Adrenal gland (tissue), 12 donors: ENCODE data around the gene RALY. TPM values are rescaled to one million over a fixed set of nuclear protein-coding genes. Genes with fewer than 3 reads are reported as not detected.

Experiments used
- DNase-seq, 7 donors: peaks; one replicate each; pipeline ENCODE4 v3.0.0-alpha.2; 2019 to 2020
- H3K27ac ChIP-seq, 5 donors: fragments of 200-600 bp; sonication (generic) in 4 of 5; 1 replicate in 3 of 5; 2 replicates in 2 of 5; pipeline versions ENCODE4 v1.5.1 to v1.8.0; 2016 to 2020; ENCODE audit warnings: mild to moderate bottlenecking in 1 of 5
- H3K27me3 ChIP-seq: fragments of 200-600 bp; 2 replicates; pipeline ENCODE4 v1.8.0; 2021
- H3K36me3 ChIP-seq, 2 donors: fragments of 200-600 bp; replicated peaks in 1 of 2; 1 replicate in 1 of 2; 2 replicates in 1 of 2; pipeline versions ENCODE4 v1.5.1 to v1.8.0; 2018 to 2022
- H3K4me1 ChIP-seq, 2 donors: fragments of 200-600 bp; replicated peaks in 1 of 2; 1 replicate in 1 of 2; 2 replicates in 1 of 2; pipeline versions ENCODE4 v1.5.1 to v1.8.0; 2018 to 2021
- H3K4me3 ChIP-seq, 4 donors: fragments of 200-600 bp; sonication (generic) in 3 of 4; one replicate each; pipeline ENCODE4 v1.5.1; 2016 to 2018
- H3K9me3 ChIP-seq, 3 donors: fragments of 200-600 bp; sonication (generic) in 1 of 3; replicated peaks in 1 of 3; 1 replicate in 2 of 3; 2 replicates in 1 of 3; pipeline versions ENCODE4 v1.5.1 to v1.8.0; 2016 to 2021
- POLR2A ChIP-seq, 2 donors: fragments of 450-650 bp; IDR thresholded peaks; one replicate each; pipeline ENCODE4 v1.6.1; 2017; ENCODE audit warnings: antibody characterized with exemption in 2 of 2, mild to moderate bottlenecking in 2 of 2, moderate library complexity in 1 of 2
- WGBS, 4 donors: extraction: QIAGEN DNeasy Blood & Tissue Kit in 2 of 4; methylation state at CpG; one replicate each; pipeline versions ENCODE4 v1.1.5 to v1.1.7; 2013 to 2017; 5-methylcytosine and 5-hydroxymethylcytosine counted together
- intact Hi-C, 2 donors: fragments of 100-400 bp; cut with DNase I; formaldehyde crosslinking; loops; one replicate each; pipeline versions ENCODE4 v1.14.1 to v1.15.0; 2022 to 2023
- polyA plus RNA-seq, 3 donors: library from polyadenylated mRNA; stranded (reverse); fragments of 200-250 nt in 2 of 3; fragments of 350-450 nt in 1 of 3; fragmentation: Illumina TruSeq in 1 of 3; extraction: RNeasy Lipid Tissue Mini Kit (QIAGEN cat#74804) in 1 of 3; gene quantifications; one replicate each; pipeline ENCODE4 v1.2.3, GENCODE V29; 2013 to 2014
- total RNA-seq, 9 donors: library from RNA; depleted of rRNA in 4 of 9; stranded (reverse); fragments of >200 nt in 4 of 9; fragments of 120-200 nt in 1 of 9; fragmentation: NEBNext Ultra II Directional in 1 of 9; extraction: Animal tissue kit (Norgen Biotek cat#: 25700) in 1 of 9; gene quantifications; one replicate each; pipeline versions ENCODE4 v1.1.0 to v1.2.4, GENCODE V29; 2013 to 2023
- TF ChIP-seq, protein P1 (sequence below), 6 experiments: fragments of 450-650 bp in 4 of 6; fragments of 200-600 bp in 2 of 6; sonication (generic) in 1 of 6; IDR thresholded peaks; 1 replicate in 5 of 6; 2 replicates in 1 of 6; pipeline versions ENCODE4 v1.5.1 to v1.8.0; 2016 to 2021; ENCODE audit warnings: antibody characterized with exemption in 6 of 6, mild to moderate bottlenecking in 2 of 6, moderate library complexity in 1 of 6
- donor health status: healthy with polysubstance abuse.
- donor health status: Bipolar disorder and iron deficiency.
- donor health status: DM: yes; HTN: yes; CAD: no.
- donor health status: DM: no; HTN: no; CAD: no.
- donor health status: DM: no; HTN: no; CAD: no.
- donor health status: DM: yes; HTN: yes; CAD: no.

The RALY gene
- total and polyA plus RNA-seq, 12 donors = 30.0 to 128 (median 78.1) TPM

DNA sequence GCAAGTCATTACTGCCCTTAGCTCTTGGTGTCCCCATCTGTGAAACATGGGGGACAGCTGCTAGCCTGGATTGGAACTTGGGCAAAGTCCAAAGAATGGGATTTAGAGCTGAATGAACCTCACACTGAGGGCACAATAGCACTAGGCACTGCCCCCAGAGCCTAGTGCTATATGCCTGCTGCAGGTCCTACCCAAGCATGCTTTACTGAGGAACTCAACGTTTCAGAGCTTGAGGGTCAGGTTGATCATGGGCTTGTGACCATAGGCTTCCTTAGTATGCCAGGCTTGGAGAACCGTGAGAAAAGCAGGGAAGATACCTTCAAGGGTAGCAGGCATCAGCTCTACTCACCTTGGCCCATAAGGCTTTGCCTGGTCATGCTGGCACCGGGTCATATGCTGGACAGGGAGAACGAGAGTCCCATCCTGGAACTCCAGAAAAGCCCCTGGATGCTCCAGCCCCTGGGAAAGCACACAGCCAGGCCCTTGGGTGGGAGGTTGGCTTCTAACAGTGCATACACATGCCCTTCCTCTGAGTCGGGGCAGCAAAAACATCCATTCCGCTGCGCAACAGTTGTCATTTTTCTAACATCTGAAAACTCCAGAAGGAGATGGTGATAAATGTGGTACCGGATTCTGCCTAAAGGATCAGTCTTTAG lies 88.6 kb downstream of the RALY start:
- peak in 1 of 7 donors; percentile 46 for DNase-seq
- H3K4me1 ChIP-seq = peaks cover 0 to 11% of the 10 kb centered on the region in 2 donors
- no peak for TF ChIP-seq POLR2A (IDR thresholded peaks at IDR 0.05)
- TF ChIP-seq, protein P1, sequence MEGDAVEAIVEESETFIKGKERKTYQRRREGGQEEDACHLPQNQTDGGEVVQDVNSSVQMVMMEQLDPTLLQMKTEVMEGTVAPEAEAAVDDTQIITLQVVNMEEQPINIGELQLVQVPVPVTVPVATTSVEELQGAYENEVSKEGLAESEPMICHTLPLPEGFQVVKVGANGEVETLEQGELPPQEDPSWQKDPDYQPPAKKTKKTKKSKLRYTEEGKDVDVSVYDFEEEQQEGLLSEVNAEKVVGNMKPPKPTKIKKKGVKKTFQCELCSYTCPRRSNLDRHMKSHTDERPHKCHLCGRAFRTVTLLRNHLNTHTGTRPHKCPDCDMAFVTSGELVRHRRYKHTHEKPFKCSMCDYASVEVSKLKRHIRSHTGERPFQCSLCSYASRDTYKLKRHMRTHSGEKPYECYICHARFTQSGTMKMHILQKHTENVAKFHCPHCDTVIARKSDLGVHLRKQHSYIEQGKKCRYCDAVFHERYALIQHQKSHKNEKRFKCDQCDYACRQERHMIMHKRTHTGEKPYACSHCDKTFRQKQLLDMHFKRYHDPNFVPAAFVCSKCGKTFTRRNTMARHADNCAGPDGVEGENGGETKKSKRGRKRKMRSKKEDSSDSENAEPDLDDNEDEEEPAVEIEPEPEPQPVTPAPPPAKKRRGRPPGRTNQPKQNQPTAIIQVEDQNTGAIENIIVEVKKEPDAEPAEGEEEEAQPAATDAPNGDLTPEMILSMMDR (IDR thresholded peaks at IDR 0.05) = no peak
- no peak overlapping the region for H3K4me3 ChIP-seq
- H3K9me3 ChIP-seq = no peaks in the 10 kb centered on the region
- 88 to 93% (median 92%) methylated on average over 7 to 8 of the region's 8 CpGs for WGBS, 4 donors
- intact Hi-C loops = no loop called here
- H3K27me3 ChIP-seq = no peaks in the 10 kb centered on the region
- peaks cover 0 to 34% of the 10 kb centered on the region in 2 donors for H3K36me3 ChIP-seq
- peak overlapping the region in 3 of 5 donors; percentile 55 to 78 (median 68) for H3K27ac ChIP-seq

DNA sequence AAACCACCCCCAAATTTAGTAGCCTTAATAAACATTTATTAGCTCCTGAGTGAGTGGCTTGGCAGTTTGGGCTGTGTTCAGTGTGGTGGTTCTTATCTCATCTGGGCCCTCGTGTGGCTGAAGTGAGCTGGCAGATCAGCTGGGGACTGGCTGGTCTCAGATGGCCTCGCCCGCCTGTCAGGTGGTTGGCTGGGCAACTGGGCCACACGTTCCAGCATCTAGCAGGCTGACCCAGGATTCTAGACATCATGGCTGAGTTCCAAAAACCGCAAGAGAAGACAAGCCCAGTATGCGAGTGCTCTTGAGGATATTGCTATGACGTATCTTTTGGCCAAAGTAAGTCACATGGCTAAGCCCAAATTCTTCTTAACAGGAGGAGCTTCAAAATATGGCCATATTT lies 89.4 kb downstream of the RALY start:
- Histone ChIP-seq H3K4me3 (no peak overlapping the region), H3K27ac (peak overlapping the region in 4 of 5 donors; percentile 15 to 78 (median 62)), H3K27me3 (no peaks in the 10 kb centered on the region), H3K4me1 (peaks cover 0 to 11% of the 10 kb centered on the region in 2 donors), H3K9me3 (no peaks in the 10 kb centered on the region), H3K36me3 (peaks cover 0 to 36% of the 10 kb centered on the region in 2 donors)
- peak in 1 of 2 donors; percentile 28 for TF ChIP-seq POLR2A (IDR thresholded peaks at IDR 0.05)
- TF ChIP-seq, protein P1 (IDR thresholded peaks at IDR 0.05) = peak in 3 of 6 experiments; percentile 24 to 34 (median 27)
- peak; percentile 78 to 96 (median 95) for DNase-seq
- WGBS, 4 donors = 22 to 40% (median 30%) methylated on average over 6 to 7 of the region's 7 CpGs
- intact Hi-C loops = no loop called here

DNA sequence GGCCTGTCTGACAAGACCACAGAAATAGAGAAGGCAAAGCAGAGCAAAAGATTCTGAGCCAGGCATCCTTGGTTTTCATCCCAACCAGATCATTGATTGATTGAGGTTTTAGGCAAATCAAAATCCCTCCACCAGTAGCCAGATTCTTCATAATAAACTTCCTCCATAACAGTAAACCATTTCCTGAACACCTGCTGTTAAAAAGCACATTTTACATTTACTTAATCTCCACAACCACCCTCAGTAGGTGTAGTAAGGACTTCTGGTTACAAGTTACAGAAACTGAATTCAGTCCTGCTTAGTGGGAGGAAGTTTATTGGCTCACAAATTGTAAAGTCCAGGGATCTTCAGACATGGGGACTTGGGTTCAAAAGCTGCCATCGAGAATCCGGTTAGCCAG lies 90.1 kb downstream of the RALY start:
- H3K4me1 ChIP-seq = peaks cover 0 to 11% of the 10 kb centered on the region in 2 donors
- no peak for DNase-seq
- H3K9me3 ChIP-seq = no peaks in the 10 kb centered on the region
- intact Hi-C loops = no loop called here
- peaks cover 0 to 42% of the 10 kb centered on the region in 2 donors for H3K36me3 ChIP-seq
- TF ChIP-seq, protein P1 (IDR thresholded peaks at IDR 0.05) = no peak
- TF ChIP-seq POLR2A (IDR thresholded peaks at IDR 0.05) = no peak
- no peak overlapping the region for H3K4me3 ChIP-seq
- WGBS, 4 donors = 96 to 100% (median 99%) methylated on average over 2 of the region's 2 CpGs
- H3K27ac ChIP-seq = peak overlapping the region in 4 of 5 donors; percentile 15 to 78 (median 62)
- H3K27me3 ChIP-seq = no peaks in the 10 kb centered on the region

DNA sequence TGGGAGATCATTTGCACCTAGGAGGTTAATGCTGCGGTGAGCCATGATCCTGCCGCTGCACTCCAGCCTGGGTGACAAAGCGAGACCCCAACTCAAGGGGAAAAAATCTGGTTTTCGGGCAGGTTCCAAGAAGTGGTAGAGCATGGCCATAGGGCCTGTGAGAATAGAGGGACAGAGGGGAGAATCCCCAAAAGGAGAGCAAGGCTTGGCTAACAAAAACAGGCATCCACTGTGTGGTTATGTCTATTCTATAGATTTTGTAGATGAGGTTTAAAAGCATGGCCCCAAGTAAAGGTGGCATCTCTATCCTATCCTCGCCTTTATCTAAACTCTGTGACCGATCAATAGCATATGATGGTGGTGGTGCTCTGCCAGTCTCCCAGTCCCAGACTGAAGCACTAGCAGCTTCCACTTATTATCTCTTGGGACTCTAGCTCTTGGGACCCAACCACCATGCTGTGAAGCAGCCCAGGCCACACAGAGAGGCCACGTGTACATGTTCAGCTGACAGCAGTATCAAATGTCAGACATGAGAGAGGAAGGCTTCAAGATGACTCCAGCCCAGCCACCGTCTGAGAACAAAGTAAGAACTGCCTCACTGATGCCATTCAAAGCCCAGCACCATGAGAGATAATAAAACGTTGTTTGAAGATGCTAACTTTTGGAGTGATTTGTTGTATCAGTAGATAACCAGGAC lies 90.7 kb downstream of the RALY start:
- H3K4me1 ChIP-seq = peaks cover 0 to 11% of the 10 kb centered on the region in 2 donors
- no peaks in the 10 kb centered on the region for H3K27me3 ChIP-seq
- intact Hi-C loops = no loop called here
- no peaks in the 10 kb centered on the region for H3K9me3 ChIP-seq
- H3K4me3 ChIP-seq = no peak overlapping the region
- peak in 2 of 7 donors; percentile 17 to 46 for DNase-seq
- TF ChIP-seq, protein P1 (IDR thresholded peaks at IDR 0.05) = no peak
- WGBS, 4 donors = 81 to 90% (median 85%) methylated on average over 9 of the region's 9 CpGs
- H3K36me3 ChIP-seq = peaks cover 0 to 48% of the 10 kb centered on the region in 2 donors
- peak overlapping the region in 1 of 5 donors; percentile 68 for H3K27ac ChIP-seq
